Hepatocyte (in vitro differentiated cells): ENCODE measurements around the gene ACHE.

Experiments
- EZH2 ChIP-seq: fragments of 200-600 bp; sonication (generic); IDR thresholded peaks from 2 replicates; pipeline ENCODE4 v1.6.1; 2016; ENCODE audit warnings: antibody characterized with exemption, mild to moderate bottlenecking, borderline replicate concordance
- TF ChIP-seq, protein P1 (sequence below): fragments of 200-600 bp; sonication (generic); IDR thresholded peaks from 2 replicates; pipeline ENCODE4 v1.5.1; 2016; ENCODE audit warnings: antibody characterized with exemption, mild to moderate bottlenecking; ENCODE audit not compliant: poor library complexity

DNA sequence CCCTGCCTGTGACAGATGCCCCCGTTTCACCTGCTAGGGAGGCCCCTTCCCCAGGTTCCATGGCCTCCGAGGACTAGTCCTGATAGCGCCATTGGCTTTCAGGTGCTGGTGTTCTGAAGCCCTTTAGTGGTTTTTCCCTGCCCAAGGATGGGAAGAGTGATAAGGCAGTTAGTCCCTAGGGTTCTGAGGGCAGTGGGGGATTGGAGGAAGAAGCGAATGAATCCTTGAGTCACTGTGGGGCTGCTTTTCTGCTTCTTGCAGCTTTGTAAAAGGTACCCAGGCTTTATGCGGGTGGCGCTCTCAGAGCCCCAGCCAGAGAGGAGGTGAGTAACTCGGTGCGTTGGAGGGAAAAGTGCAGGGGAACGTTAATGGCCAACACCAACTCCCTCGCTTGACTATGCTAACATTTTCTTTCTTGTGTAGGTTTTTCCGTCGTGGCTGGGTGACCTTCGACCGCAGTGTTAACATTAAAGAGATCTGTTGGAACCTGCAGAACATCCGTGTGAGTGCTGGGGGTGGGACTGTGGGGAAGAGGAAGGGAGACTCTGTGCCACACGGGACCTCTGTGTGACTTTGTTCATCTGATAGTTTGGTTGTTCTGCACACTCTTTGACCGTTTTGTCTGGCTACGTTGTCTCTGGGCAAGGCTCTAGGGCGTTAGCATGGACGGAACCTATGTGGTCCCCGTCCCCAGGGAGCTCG lies 10.1 kb downstream of the ACHE start:
- TF ChIP-seq, protein P1, sequence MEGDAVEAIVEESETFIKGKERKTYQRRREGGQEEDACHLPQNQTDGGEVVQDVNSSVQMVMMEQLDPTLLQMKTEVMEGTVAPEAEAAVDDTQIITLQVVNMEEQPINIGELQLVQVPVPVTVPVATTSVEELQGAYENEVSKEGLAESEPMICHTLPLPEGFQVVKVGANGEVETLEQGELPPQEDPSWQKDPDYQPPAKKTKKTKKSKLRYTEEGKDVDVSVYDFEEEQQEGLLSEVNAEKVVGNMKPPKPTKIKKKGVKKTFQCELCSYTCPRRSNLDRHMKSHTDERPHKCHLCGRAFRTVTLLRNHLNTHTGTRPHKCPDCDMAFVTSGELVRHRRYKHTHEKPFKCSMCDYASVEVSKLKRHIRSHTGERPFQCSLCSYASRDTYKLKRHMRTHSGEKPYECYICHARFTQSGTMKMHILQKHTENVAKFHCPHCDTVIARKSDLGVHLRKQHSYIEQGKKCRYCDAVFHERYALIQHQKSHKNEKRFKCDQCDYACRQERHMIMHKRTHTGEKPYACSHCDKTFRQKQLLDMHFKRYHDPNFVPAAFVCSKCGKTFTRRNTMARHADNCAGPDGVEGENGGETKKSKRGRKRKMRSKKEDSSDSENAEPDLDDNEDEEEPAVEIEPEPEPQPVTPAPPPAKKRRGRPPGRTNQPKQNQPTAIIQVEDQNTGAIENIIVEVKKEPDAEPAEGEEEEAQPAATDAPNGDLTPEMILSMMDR = no peak
- TF ChIP-seq EZH2 = no peak
